ENCODE results near the gene PTH1R. TPM values are rescaled to one million over a fixed set of nuclear protein-coding genes. Genes with fewer than 3 reads are reported as not detected.

PTH1R gene
- total RNA-seq, 4 donors from 2014 or later: 0.40 to 1.9 (median 1.5) TPM

DNA sequence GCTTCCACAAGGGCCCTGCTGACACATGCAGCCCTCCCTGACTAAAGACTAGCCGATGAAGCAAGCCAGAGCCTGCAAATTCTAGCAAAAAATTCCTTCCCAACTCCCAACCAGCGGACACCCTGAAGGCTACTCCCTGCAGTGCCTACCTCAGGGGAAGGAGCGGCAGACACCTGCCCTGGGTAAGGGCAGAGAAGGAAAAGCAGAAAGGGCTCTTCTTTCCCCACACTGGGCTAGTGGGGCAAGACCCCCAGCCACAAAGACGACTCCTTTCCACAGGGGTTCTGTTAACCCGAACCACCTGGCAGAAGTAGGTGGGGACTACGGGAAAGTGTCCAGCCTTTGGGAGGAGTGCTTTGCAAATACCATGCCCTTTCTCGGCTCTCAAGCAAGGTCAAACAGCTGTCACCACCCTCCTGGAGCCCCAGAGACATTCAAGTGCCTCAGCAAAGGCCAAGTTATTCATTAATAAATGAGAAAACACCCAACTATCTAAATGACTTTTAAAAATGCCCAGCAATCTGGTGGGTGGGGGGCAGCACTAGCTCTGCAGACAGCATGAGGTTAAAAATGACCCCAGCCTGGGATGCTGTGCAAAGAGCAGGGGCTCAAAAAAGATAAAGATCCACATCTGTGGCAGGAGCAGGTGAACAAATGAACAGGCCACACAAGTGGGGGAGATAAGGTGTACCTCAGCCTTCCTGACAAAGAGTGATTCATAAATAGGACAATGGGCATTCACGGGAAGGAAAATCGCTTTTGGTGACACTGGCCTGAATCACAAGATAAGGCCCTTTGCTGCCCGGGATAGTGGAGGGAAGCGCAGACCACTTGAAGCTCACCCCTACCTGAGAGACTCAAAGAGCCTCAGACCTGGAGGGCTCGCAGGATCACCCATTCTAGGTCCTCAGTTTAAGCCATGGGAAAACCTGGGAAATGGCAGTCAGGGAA is 66.0 kb downstream of the PTH1R start:
- DNase-seq: no peak
- whole genome bisulfite sequencing, 2 donors: 51 to 59% methylated on average over 5 to 6 of the region's 12 CpGs
- H3K4me3 ChIP-seq: no peak overlapping the region

DNA sequence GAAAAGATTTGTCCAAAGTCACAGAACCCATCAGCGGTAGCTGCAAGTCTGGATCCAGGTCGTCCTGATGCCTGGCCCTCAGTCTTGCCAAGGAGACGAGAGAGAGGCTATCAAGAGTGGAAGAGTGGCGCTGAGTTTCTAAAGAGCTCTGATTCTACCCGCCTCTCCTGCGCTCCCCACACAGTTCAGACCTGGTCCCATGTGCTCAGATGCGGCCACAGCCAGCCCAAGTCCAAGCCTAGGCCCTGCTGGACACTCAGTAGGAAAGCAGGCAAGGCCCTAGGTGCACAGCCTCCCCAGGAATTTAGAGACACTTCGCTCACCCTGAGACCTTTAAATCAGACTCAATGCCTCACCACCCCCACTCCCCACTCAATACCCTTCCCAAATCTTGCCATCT is 66.7 kb downstream of the PTH1R start:
- no peak overlapping the region for H3K4me3 ChIP-seq
- TF ChIP-seq, protein P1, sequence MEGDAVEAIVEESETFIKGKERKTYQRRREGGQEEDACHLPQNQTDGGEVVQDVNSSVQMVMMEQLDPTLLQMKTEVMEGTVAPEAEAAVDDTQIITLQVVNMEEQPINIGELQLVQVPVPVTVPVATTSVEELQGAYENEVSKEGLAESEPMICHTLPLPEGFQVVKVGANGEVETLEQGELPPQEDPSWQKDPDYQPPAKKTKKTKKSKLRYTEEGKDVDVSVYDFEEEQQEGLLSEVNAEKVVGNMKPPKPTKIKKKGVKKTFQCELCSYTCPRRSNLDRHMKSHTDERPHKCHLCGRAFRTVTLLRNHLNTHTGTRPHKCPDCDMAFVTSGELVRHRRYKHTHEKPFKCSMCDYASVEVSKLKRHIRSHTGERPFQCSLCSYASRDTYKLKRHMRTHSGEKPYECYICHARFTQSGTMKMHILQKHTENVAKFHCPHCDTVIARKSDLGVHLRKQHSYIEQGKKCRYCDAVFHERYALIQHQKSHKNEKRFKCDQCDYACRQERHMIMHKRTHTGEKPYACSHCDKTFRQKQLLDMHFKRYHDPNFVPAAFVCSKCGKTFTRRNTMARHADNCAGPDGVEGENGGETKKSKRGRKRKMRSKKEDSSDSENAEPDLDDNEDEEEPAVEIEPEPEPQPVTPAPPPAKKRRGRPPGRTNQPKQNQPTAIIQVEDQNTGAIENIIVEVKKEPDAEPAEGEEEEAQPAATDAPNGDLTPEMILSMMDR (IDR thresholded peaks at IDR 0.05): no peak
- TF ChIP-seq POLR2A (IDR thresholded peaks at IDR 0.05): no peak
- peaks cover 69 to 89% (median 70%) of the 10 kb centered on the region in 3 donors for H3K4me1 ChIP-seq
- no peaks in the 10 kb centered on the region for H3K9me3 ChIP-seq
- 89 to 90% methylated on average over 8 of the region's 8 CpGs for WGBS, 2 donors
- no peak for DNase-seq
- H3K36me3 ChIP-seq: peaks cover 0 to 39% (median 18%) of the 10 kb centered on the region in 3 donors
- no peaks in the 10 kb centered on the region for H3K27me3 ChIP-seq
- H3K27ac ChIP-seq: peak overlapping the region; percentile 56 to 96 (median 93)
- intact Hi-C loops (cut with DNase I): no loop called here

More for the DNA sequence above, 66.0 kb downstream of the PTH1R start:
- peaks cover 63 to 89% (median 63%) of the 10 kb centered on the region in 3 donors for H3K4me1 ChIP-seq
- no peaks in the 10 kb centered on the region for H3K27me3 ChIP-seq
- peak overlapping the region; percentile 56 to 96 (median 93) for H3K27ac ChIP-seq
- intact Hi-C loops (cut with DNase I): no loop called here
- H3K36me3 ChIP-seq: peaks cover 0 to 46% (median 18%) of the 10 kb centered on the region in 3 donors
- no peaks in the 10 kb centered on the region for H3K9me3 ChIP-seq
- TF ChIP-seq POLR2A (IDR thresholded peaks at IDR 0.05): no peak
- TF ChIP-seq, protein P1 (IDR thresholded peaks at IDR 0.05): no peak

DNA sequence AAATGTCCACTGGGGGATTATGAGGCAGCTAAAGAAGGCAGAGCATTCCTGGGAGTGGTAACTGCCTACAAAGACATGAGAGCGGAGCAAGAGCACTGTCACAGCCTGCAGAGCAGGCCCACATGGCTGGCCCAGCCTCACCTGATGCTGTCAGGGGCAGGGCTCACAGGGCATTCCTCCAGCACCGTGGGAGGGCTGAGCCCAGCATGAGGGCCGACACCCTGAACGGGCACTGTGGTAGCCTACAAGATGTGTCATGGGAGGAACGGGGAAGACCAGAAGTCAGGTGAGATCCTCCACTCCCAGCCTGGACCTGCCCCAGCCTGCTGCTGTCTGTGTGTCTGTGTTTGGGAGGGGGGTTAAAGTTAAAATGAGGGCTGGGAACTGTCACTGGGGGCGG is 68.9 kb downstream of the PTH1R start:
- WGBS, 2 donors: 41 to 42% methylated on average over 5 of the region's 6 CpGs
- peak in 1 of 4 donors; percentile 12 for TF ChIP-seq POLR2A (IDR thresholded peaks at IDR 0.05)
- TF ChIP-seq, protein P1 (IDR thresholded peaks at IDR 0.05): peak in 1 of 6 experiments; percentile 38
- peaks cover 78 to 100% (median 90%) of the 10 kb centered on the region in 3 donors for H3K4me1 ChIP-seq

DNA sequence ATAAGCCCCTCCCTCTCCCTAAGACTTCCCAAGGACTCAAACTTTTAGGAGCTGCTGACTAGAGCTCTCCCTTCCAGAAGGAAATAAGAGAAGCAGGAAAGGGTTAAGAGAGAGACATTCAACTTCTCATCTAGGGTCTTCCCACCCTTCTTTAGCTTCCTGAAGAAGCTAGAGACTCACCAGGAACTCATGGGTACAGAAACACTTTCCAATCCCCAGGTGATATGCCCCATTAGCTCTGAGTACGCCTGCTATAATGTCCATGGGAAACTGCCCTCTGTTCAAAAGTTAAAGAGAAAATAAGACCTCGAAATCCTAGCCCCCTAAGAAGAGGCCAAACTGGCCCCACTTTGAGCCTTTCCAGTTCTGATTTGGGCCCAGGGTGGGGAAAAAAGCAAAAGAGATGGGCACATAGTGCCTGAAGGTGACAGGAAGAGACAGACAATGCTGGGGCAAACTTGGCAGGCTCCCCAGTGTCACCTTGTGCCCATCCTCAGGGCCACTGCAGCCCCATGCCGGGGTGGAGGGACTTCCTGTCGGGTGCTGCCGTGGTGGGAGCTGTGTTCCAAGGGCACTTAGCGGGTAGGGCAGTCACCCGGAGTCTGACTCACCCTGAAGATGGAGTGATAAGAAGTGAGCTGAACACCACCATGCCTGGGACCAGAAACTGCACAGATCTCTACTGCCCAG is 69.5 kb downstream of the PTH1R start:
- Histone ChIP-seq H3K36me3 (peaks cover 0 to 11% (median 0%) of the 10 kb centered on the region in 3 donors), H3K27ac (peak overlapping the region; percentile 88 to 96 (median 93)), H3K27me3 (no peaks in the 10 kb centered on the region), H3K9me3 (no peaks in the 10 kb centered on the region), H3K4me3 (no peak overlapping the region), H3K4me1 (peaks cover 76 to 98% (median 92%) of the 10 kb centered on the region in 3 donors)
- 29 to 50% methylated on average over 2 of the region's 7 CpGs for WGBS, 2 donors
- no peak for DNase-seq
- no peak for TF ChIP-seq POLR2A (IDR thresholded peaks at IDR 0.05)
- TF ChIP-seq, protein P1 (IDR thresholded peaks at IDR 0.05): no peak
- intact Hi-C loops (cut with DNase I): no loop called here

More for the DNA sequence above, 68.9 kb downstream of the PTH1R start:
- peak overlapping the region; percentile 88 to 96 (median 93) for H3K27ac ChIP-seq
- H3K9me3 ChIP-seq: no peaks in the 10 kb centered on the region
- H3K36me3 ChIP-seq: peaks cover 0 to 17% (median 0%) of the 10 kb centered on the region in 3 donors
- H3K4me3 ChIP-seq: no peak overlapping the region
- intact Hi-C loops (cut with DNase I): no loop called here
- no peak for DNase-seq
- H3K27me3 ChIP-seq: no peaks in the 10 kb centered on the region

Data from esophagus squamous epithelium (tissue), 5 donors.